Sigmoid colon (tissue), 7 donors: ENCODE measurements around the gene BANF1. TPM values are rescaled to one million over a fixed set of nuclear protein-coding genes. Genes with fewer than 3 reads are reported as not detected.

Experiments used
- DNase-seq: peaks from one replicate; pipeline ENCODE4 v3.0.0-alpha.2; 2019
- H3K27ac ChIP-seq, 4 donors: fragments of 200-600 bp; sonication (generic); one replicate each; pipeline ENCODE4 v1.5.1; 2016 to 2019; ENCODE audit warnings: mild to moderate bottlenecking in 1 of 4
- H3K27me3 ChIP-seq, 3 donors: fragments of 200-600 bp; sonication (generic); one replicate each; pipeline ENCODE4 v1.5.1; 2019; ENCODE audit warnings: mild to moderate bottlenecking in 1 of 3
- H3K36me3 ChIP-seq, 4 donors: fragments of 200-600 bp; sonication (generic); one replicate each; pipeline ENCODE4 v1.5.1; 2016 to 2019
- H3K4me1 ChIP-seq, 4 donors: fragments of 200-600 bp; sonication (generic); one replicate each; pipeline ENCODE4 v1.5.1; 2017 to 2019
- H3K4me3 ChIP-seq, 4 donors: fragments of 200-600 bp; sonication (generic); one replicate each; pipeline ENCODE4 v1.5.1; 2017 to 2019; ENCODE audit warnings: mild to moderate bottlenecking in 2 of 4, moderate library complexity in 1 of 4
- H3K9me3 ChIP-seq, 4 donors: fragments of 200-600 bp in 3 of 4; sonication (generic) in 3 of 4; one replicate each; pipeline versions ENCODE4 v1.5.1 to v1.6.1; 2013 to 2019
- EP300 ChIP-seq, 4 donors: sonication (generic); formaldehyde crosslinking; IDR thresholded peaks; one replicate each; pipeline ENCODE4 v1.6.1; 2017; ENCODE audit warnings: antibody characterized with exemption in 4 of 4
- POLR2A ChIP-seq, 2 donors: fragments of 450-650 bp; IDR thresholded peaks; one replicate each; pipeline ENCODE4 v1.6.1; 2016; ENCODE audit warnings: antibody characterized with exemption in 2 of 2, mild to moderate bottlenecking in 2 of 2, moderate library complexity in 2 of 2
- POLR2AphosphoS5 ChIP-seq, 4 donors: sonication (generic); formaldehyde crosslinking; IDR thresholded peaks; one replicate each; pipeline ENCODE4 v1.6.1; 2017; ENCODE audit warnings: antibody characterized with exemption in 4 of 4
- WGBS, 2 donors: extraction: QIAGEN DNeasy Blood & Tissue Kit; methylation state at CpG; one replicate each; pipeline ENCODE4 v1.1.7; 2013; 5-methylcytosine and 5-hydroxymethylcytosine counted together
- intact Hi-C: fragments of 100-400 bp; cut with DNase I; formaldehyde crosslinking; loops from one replicate; pipeline ENCODE4 v1.15.1; 2023
- polyA plus RNA-seq, 3 donors: library from polyadenylated mRNA; stranded (reverse); fragments of 200-250 nt; gene quantifications; one replicate each; pipeline ENCODE4 v1.2.3, GENCODE V29; 2013
- total RNA-seq, 4 donors: library from RNA; depleted of rRNA; stranded (reverse); fragments of >200 nt; gene quantifications; one replicate each; pipeline ENCODE4 v1.1.0, GENCODE V29; 2016
- TF ChIP-seq, protein P1 (sequence below), 4 experiments: fragments of 450-650 bp in 3 of 4; fragments of 200-600 bp in 1 of 4; IDR thresholded peaks; one replicate each; pipeline ENCODE4 v1.5.1; 2016 to 2019; ENCODE audit warnings: antibody characterized with exemption in 4 of 4, mild to moderate bottlenecking in 3 of 4, moderate library complexity in 2 of 4
- donor health status: healthy with polysubstance abuse.
- donor health status: Bipolar disorder and iron deficiency.
- donor health status: healthy.

BANF1 gene
- total and polyA plus RNA-seq, 7 donors = 40.4 to 150 (median 76.4) TPM

- peaks cover 0 to 27% (median 25%) of the 10 kb centered on the region in 4 donors for H3K4me1 ChIP-seq
- no peak overlapping the region for H3K27ac ChIP-seq
- WGBS, 2 donors = 85 to 90% methylated on average over 17 of the region's 17 CpGs
- intact Hi-C loops = no loop called here
- H3K9me3 ChIP-seq = no peaks in the 10 kb centered on the region
- H3K4me3 ChIP-seq = no peak overlapping the region
- DNase-seq = no peak
- peaks cover 0 to 2% (median under 1%) of the 10 kb centered on the region in 4 donors for H3K36me3 ChIP-seq
- H3K27me3 ChIP-seq = peaks cover 0 to 8% (median 0%) of the 10 kb centered on the region in 3 donors
- TF ChIP-seq POLR2A (IDR thresholded peaks at IDR 0.05) (no peak), POLR2AphosphoS5 (IDR thresholded peaks at IDR 0.05) (no peak), EP300 (IDR thresholded peaks at IDR 0.05) (no peak)
- TF ChIP-seq, protein P1, sequence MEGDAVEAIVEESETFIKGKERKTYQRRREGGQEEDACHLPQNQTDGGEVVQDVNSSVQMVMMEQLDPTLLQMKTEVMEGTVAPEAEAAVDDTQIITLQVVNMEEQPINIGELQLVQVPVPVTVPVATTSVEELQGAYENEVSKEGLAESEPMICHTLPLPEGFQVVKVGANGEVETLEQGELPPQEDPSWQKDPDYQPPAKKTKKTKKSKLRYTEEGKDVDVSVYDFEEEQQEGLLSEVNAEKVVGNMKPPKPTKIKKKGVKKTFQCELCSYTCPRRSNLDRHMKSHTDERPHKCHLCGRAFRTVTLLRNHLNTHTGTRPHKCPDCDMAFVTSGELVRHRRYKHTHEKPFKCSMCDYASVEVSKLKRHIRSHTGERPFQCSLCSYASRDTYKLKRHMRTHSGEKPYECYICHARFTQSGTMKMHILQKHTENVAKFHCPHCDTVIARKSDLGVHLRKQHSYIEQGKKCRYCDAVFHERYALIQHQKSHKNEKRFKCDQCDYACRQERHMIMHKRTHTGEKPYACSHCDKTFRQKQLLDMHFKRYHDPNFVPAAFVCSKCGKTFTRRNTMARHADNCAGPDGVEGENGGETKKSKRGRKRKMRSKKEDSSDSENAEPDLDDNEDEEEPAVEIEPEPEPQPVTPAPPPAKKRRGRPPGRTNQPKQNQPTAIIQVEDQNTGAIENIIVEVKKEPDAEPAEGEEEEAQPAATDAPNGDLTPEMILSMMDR (IDR thresholded peaks at IDR 0.05) = no peak
Observed at GRCh38 chr11:65958774-65959420, 43.4 kb upstream of the BANF1 start.

DNA sequence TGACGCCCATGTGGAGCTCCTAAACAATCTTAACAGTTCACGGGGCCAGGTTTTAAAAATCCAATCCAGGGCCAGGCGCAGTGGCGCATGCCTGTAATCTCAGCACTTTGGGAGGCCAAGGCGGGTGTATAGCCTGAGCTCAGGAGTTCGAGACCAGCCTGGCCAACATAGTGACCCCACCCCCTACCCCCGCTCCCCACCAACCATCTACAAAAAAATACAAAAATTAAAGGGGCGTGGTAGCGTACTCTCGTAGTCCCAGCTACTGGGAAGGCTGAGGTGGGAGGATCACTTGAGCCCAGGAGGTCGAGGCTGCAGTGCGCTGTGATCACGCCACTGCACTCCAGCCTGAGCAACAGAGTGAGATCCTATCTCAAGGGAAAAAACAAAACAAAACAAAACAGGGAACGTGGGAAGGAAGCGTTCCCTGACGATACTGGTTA is 41.5 kb upstream of the BANF1 start:
- peak overlapping the region; percentile 92 to 99 (median 96) for H3K4me3 ChIP-seq
- H3K36me3 ChIP-seq = peaks cover 11 to 21% (median 17%) of the 10 kb centered on the region in 4 donors
- TF ChIP-seq, protein P1 (IDR thresholded peaks at IDR 0.05) = no peak
- TF ChIP-seq POLR2A (IDR thresholded peaks at IDR 0.05) (no peak), POLR2AphosphoS5 (IDR thresholded peaks at IDR 0.05) (no peak), EP300 (IDR thresholded peaks at IDR 0.05) (no peak)
- WGBS, 2 donors = 34 to 50% methylated on average over 16 of the region's 16 CpGs
- intact Hi-C loops = loop anchor here (1.0 to 2.0 kb wide), 3 partner anchors 41 to 72 kb away; partner anchors contain the start of genes BANF1, C11orf68, DRAP1 and EIF1AD
- peak overlapping the region; percentile 90 to 94 (median 92) for H3K27ac ChIP-seq
- H3K27me3 ChIP-seq = no peaks in the 10 kb centered on the region
- no peaks in the 10 kb centered on the region for H3K9me3 ChIP-seq
- DNase-seq = no peak
- H3K4me1 ChIP-seq = peaks cover 0 to 31% (median 30%) of the 10 kb centered on the region in 4 donors

DNA sequence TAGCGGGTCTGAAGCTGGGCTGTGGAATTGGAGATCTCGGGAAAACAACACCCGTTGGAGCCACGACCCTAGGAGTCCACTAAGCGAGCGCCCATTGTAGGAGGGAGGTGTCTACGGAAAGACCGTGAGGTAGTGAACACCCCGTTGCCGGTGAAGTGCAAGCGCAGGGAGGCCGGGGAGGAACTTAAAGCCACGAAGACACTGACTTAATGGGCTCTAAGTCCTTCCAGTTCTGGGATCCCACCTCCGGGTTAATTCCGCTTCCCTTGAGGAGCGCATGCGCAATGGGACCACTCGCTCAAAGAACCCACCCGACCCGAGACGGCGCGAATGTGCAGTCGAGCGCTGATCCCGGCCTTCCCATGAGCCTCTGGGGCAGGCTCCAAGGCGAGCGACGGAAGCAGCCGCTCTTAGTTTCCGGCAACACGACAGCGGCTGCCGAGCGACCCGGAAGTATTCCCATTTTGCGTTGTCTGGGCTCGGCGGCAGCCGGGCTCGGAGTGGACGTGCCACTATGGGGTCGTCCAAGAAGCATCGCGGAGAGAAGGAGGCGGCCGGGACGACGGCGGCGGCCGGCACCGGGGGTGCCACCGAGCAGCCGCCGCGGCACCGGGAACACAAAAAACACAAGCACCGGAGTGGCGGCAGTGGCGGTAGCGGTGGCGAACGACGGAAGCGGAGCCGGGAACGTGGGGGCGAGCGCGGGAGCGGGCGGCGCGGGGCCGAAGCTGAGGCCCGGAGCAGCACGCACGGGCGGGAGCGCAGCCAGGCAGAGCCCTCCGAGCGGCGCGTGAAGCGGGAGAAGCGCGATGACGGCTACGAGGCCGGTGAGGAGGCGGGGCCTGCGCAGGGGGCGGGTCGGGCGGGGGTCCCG is 40.8 kb upstream of the BANF1 start, which contains the start of gene SART1:
Gene SART1 (plus strand): TSS at position 468 of the 874 bp plus-strand sequence. CDS start 47 bp downstream, at position 515.
- WGBS, 2 donors = 0% methylated on average over 97 of the region's 97 CpGs

GRCh38 chr11:65962141-65962564 is 40.1 kb upstream of the BANF1 start:
- DNase-seq = no peak
- TF ChIP-seq POLR2A (IDR thresholded peaks at IDR 0.05) (no peak), EP300 (IDR thresholded peaks at IDR 0.05) (no peak), POLR2AphosphoS5 (IDR thresholded peaks at IDR 0.05) (no peak)
- TF ChIP-seq, protein P1 (IDR thresholded peaks at IDR 0.05) = no peak
- peaks cover 24 to 34% (median 30%) of the 10 kb centered on the region in 4 donors for H3K36me3 ChIP-seq
- WGBS, 2 donors = 5 to 6% methylated on average over 13 of the region's 13 CpGs
- no peaks in the 10 kb centered on the region for H3K9me3 ChIP-seq
- intact Hi-C loops = no loop called here
- peaks cover 0 to 31% (median 30%) of the 10 kb centered on the region in 4 donors for H3K4me1 ChIP-seq
- no peaks in the 10 kb centered on the region for H3K27me3 ChIP-seq
- H3K4me3 ChIP-seq = peak overlapping the region; percentile 92 to 99 (median 96)
- peak overlapping the region; percentile 90 to 94 (median 92) for H3K27ac ChIP-seq

More for the DNA sequence above, 40.8 kb upstream of the BANF1 start, which contains the start of gene SART1:
- Histone ChIP-seq H3K36me3 (peaks cover 17 to 28% (median 23%) of the 10 kb centered on the region in 4 donors), H3K27ac (peak within 1 kb of the TSS; percentile 90 to 94 (median 92)), H3K4me3 (peak within 1 kb of the TSS; percentile 92 to 99 (median 96)), H3K9me3 (no peaks in the 10 kb centered on the region), H3K4me1 (peaks cover 0 to 31% (median 30%) of the 10 kb centered on the region in 4 donors), H3K27me3 (no peaks in the 10 kb centered on the region)
- peak; percentile 68 to 94 (median 88) for TF ChIP-seq POLR2AphosphoS5 (IDR thresholded peaks at IDR 0.05)
- peak in 1 of 4 donors; percentile 49 for TF ChIP-seq EP300 (IDR thresholded peaks at IDR 0.05)
- TF ChIP-seq, protein P1 (IDR thresholded peaks at IDR 0.05) = no peak
- peak in 1 of 2 donors; percentile 58 for TF ChIP-seq POLR2A (IDR thresholded peaks at IDR 0.05)
- DNase-seq = peak; percentile 99
- intact Hi-C loops = loop anchor here (1.0 to 2.0 kb wide), 3 partner anchors 41 to 73 kb away; partner anchors contain the start of genes BANF1, C11orf68, DRAP1 and EIF1AD
